Stomach smooth muscle (tissue), 2 donors: Measurements from ENCODE around the gene PIK3AP1.

Experiments
- H3K27ac ChIP-seq: one replicate; pipeline ENCODE4 v1.7.0; 2013; ENCODE audit warnings: mild to moderate bottlenecking, low read length, inconsistent platforms
- H3K27me3 ChIP-seq, 2 donors: one replicate each; pipeline ENCODE4 v1.7.0; 2013; ENCODE audit warnings: low read length in 2 of 2; ENCODE audit not compliant: insufficient read depth in 2 of 2, control insufficient read depth in 1 of 2
- H3K36me3 ChIP-seq, 2 donors: one replicate each; pipeline ENCODE4 v1.7.0; 2013; ENCODE audit warnings: low read length in 2 of 2; ENCODE audit not compliant: control insufficient read depth in 2 of 2, insufficient read depth in 2 of 2
- H3K4me1 ChIP-seq: one replicate; pipeline ENCODE4 v1.7.0; 2013; ENCODE audit warnings: low read length; ENCODE audit not compliant: control insufficient read depth, insufficient read depth
- H3K4me3 ChIP-seq, 2 donors: one replicate each; pipeline ENCODE4 v1.7.0; 2013; ENCODE audit warnings: low read length in 2 of 2
- H3K9ac ChIP-seq, 2 donors: one replicate each; pipeline ENCODE4 v1.7.0; 2013; ENCODE audit warnings: low read length in 2 of 2, mild to moderate bottlenecking in 1 of 2
- H3K9me3 ChIP-seq, 2 donors: one replicate each; pipeline ENCODE4 v1.7.0; 2013; ENCODE audit warnings: low read length in 2 of 2; ENCODE audit not compliant: control insufficient read depth in 2 of 2
- donor health status: healthy.
- donor health status: Pancreatic carcinoma.

The PIK3AP1 gene

DNA sequence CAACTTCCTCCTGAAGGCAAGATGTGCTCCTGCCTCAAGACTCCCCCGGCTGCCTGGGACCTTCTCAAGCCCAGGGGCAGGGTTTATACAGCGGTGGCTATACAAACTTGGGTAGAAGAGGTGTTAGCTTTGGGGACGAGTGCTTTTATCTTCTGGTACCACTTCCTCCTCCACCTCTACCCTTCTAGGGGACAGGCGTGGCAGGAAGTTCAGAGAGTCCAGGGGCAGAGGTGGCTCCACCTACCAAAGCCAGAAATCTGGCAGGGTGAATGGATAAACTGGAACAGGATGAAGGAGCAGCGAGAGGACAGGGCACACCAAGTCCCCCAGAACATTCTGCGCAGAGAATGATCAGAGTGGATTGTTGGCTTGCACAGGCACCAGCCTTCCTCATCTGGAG is 109.5 kb downstream of the PIK3AP1 start:
- Histone ChIP-seq H3K27ac (no peak overlapping the region), H3K9ac (no peak overlapping the region), H3K36me3 (no peaks in the 10 kb centered on the region), H3K27me3 (peaks cover 0 to 2% of the 10 kb centered on the region in 2 donors), H3K4me3 (no peak overlapping the region), H3K9me3 (no peaks in the 10 kb centered on the region), H3K4me1 (peaks cover 2% of the 10 kb centered on the region)

- H3K9ac ChIP-seq, result no peak overlapping the region
- H3K36me3 ChIP-seq, result no peaks in the 10 kb centered on the region
- H3K27me3 ChIP-seq, result peaks cover 0 to 2% of the 10 kb centered on the region in 2 donors
- H3K27ac ChIP-seq, result no peak overlapping the region
- H3K4me1 ChIP-seq, result peaks cover 2% of the 10 kb centered on the region
- H3K4me3 ChIP-seq, result no peak overlapping the region
- no peaks in the 10 kb centered on the region for H3K9me3 ChIP-seq
Measured at GRCh38 chr10:96609510-96609909, 110.8 kb downstream of the PIK3AP1 start.

GRCh38 chr10:96608805-96609204 is 111.5 kb downstream of the PIK3AP1 start:
- no peak overlapping the region for H3K27ac ChIP-seq
- H3K4me1 ChIP-seq, result peaks cover 2% of the 10 kb centered on the region
- peaks cover 0 to 2% of the 10 kb centered on the region in 2 donors for H3K27me3 ChIP-seq
- H3K4me3 ChIP-seq, result no peak overlapping the region
- H3K9me3 ChIP-seq, result no peaks in the 10 kb centered on the region
- no peaks in the 10 kb centered on the region for H3K36me3 ChIP-seq
- H3K9ac ChIP-seq, result no peak overlapping the region

DNA sequence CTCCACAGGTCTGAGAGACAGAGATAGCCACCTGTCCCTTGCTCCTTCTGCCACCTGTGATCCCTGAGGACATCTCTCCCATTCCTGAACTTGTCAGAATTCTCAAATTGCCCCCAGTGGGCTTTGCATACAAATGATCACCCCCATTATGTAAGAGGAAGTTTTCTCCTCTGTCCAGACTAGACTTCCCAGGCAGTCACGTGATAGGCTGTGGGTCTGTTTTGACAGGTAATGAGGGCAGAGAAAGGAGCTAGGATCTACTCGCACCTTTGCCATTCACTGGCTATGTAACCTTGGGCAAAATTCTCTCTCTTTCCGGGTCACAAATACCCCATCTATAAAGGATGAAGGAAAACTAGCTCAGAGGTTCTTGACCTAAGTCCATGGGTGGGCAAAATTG is 112.1 kb downstream of the PIK3AP1 start:
- Histone ChIP-seq H3K4me1 (peaks cover 2% of the 10 kb centered on the region), H3K4me3 (no peak overlapping the region), H3K9ac (no peak overlapping the region), H3K36me3 (no peaks in the 10 kb centered on the region), H3K27ac (no peak overlapping the region), H3K27me3 (peaks cover 0 to 2% of the 10 kb centered on the region in 2 donors), H3K9me3 (no peaks in the 10 kb centered on the region)

DNA sequence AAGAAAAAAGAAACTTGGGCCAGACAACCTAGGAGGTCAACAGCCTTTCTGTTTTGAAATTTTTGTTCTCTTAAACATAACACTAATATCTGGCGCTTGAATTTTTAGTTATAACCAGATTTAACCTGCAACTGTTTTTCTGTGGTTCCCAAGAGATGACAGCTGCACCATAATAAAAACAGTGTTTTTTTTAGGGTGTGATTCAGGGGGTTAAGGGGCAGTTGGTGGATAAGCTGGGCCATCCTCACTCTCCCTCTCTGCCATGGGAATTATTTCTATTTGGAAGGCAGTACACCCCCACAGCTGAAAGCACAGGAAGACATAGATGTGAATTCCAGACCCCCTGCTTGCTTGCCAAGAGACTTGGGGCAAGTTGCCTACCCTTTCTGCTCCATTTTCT is 113.4 kb downstream of the PIK3AP1 start:
- no peak overlapping the region for H3K4me3 ChIP-seq
- no peak overlapping the region for H3K27ac ChIP-seq
- H3K9ac ChIP-seq, result no peak overlapping the region
- H3K4me1 ChIP-seq, result peaks cover 2% of the 10 kb centered on the region
- H3K36me3 ChIP-seq, result no peaks in the 10 kb centered on the region
- H3K27me3 ChIP-seq, result peaks cover 0 to 2% of the 10 kb centered on the region in 2 donors
- no peaks in the 10 kb centered on the region for H3K9me3 ChIP-seq

DNA sequence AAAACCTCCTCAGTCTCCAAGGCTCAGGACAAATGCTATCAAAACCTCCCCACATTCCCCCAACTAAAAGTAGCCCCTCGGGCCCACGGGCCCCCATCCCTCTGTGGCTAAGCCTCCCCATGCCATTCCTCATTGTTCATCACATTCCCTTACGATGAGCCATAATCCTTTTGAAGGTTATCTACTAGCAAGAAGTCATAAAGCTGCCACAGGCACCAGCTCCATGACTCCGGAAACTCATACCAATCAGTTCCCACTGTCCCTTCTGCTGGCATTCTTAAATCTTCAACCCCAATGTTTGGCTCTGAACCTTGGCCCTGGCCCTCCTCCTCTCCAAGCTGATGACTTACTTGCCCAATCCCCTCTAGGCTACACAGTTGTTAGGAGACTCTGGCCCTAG is 114.1 kb downstream of the PIK3AP1 start:
- Histone ChIP-seq H3K27me3 (peaks cover 0 to 2% of the 10 kb centered on the region in 2 donors), H3K4me1 (peaks cover 2% of the 10 kb centered on the region), H3K9ac (no peak overlapping the region), H3K36me3 (no peaks in the 10 kb centered on the region), H3K4me3 (no peak overlapping the region), H3K27ac (no peak overlapping the region), H3K9me3 (no peaks in the 10 kb centered on the region)

GRCh38 chr10:96600337-96600736 is 120.0 kb downstream of the PIK3AP1 start:
- no peak overlapping the region for H3K9ac ChIP-seq
- H3K27ac ChIP-seq, result no peak overlapping the region
- H3K4me1 ChIP-seq, result no peaks in the 10 kb centered on the region
- no peaks in the 10 kb centered on the region for H3K36me3 ChIP-seq
- H3K4me3 ChIP-seq, result no peak overlapping the region
- peaks cover 0 to 4% of the 10 kb centered on the region in 2 donors for H3K27me3 ChIP-seq
- no peaks in the 10 kb centered on the region for H3K9me3 ChIP-seq

DNA sequence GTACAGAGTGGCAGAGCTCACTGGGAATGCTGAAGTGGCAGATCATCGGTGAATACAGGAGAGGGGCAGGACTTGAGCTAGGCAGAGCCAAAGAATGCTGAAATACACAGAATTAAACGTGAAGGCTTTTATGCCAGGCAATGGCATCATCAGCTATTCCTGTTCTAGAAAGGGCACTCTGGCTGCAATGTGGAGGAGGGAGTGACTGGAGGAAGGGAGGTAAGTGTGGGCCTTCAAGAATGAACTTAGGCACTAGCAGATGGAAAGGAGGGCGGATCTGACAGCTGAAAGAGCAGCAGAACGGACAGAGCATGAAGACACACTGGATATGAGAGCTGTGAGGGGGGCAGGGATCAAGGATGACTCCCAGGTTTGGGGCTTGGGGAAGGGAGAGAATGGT is 121.5 kb downstream of the PIK3AP1 start:
- no peaks in the 10 kb centered on the region for H3K9me3 ChIP-seq
- H3K9ac ChIP-seq, result no peak overlapping the region
- H3K27me3 ChIP-seq, result peaks cover 0 to 4% of the 10 kb centered on the region in 2 donors
- H3K4me1 ChIP-seq, result no peaks in the 10 kb centered on the region
- H3K27ac ChIP-seq, result no peak overlapping the region
- H3K4me3 ChIP-seq, result no peak overlapping the region
- H3K36me3 ChIP-seq, result no peaks in the 10 kb centered on the region

GRCh38 chr10:96596422-96597407 is 123.6 kb downstream of the PIK3AP1 start:
- no peaks in the 10 kb centered on the region for H3K36me3 ChIP-seq
- no peak overlapping the region for H3K4me3 ChIP-seq
- no peaks in the 10 kb centered on the region for H3K4me1 ChIP-seq
- H3K9ac ChIP-seq, result no peak overlapping the region
- H3K27ac ChIP-seq, result no peak overlapping the region
- no peaks in the 10 kb centered on the region for H3K9me3 ChIP-seq
- peaks cover 0 to 4% of the 10 kb centered on the region in 2 donors for H3K27me3 ChIP-seq

GRCh38 chr10:96595741-96596140 is 124.6 kb downstream of the PIK3AP1 start:
- no peak overlapping the region for H3K4me3 ChIP-seq
- H3K36me3 ChIP-seq, result no peaks in the 10 kb centered on the region
- H3K9me3 ChIP-seq, result no peaks in the 10 kb centered on the region
- no peak overlapping the region for H3K27ac ChIP-seq
- no peak overlapping the region for H3K9ac ChIP-seq
- no peaks in the 10 kb centered on the region for H3K4me1 ChIP-seq
- peaks cover 0 to 4% of the 10 kb centered on the region in 2 donors for H3K27me3 ChIP-seq

DNA sequence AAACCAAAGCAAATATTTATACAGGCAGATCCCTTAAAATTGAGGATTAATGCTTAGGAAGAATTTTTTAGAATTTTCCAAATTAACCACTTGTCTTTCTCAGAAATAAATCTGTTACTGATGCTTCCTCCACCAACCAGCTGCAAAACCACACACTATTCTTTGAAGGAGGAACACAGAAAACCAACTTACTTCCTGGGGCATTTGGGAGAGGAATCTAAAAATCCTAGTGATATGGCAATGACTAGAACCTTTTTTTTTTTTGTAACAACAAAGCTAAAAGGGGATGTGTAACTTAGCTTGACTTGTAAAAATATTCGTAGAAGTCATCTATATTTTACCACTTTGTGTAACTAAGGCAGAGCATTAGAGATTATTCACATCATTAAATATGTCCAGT is 128.4 kb downstream of the PIK3AP1 start:
- no peaks in the 10 kb centered on the region for H3K36me3 ChIP-seq

More for the DNA sequence above, 128.4 kb downstream of the PIK3AP1 start:
- Histone ChIP-seq H3K4me3 (no peak overlapping the region), H3K9ac (no peak overlapping the region), H3K27me3 (no peaks in the 10 kb centered on the region), H3K4me1 (peaks cover 7% of the 10 kb centered on the region), H3K9me3 (no peaks in the 10 kb centered on the region), H3K27ac (no peak overlapping the region)
